Trophoblast cell (in vitro differentiated cells and primary cell): ENCODE data around the gene SNTG2.
"Not testable (repeated sequence)": the region's sequence is repeated elsewhere in the genome, so short reads cannot be mapped to it uniquely, and the experiment has no call there.

Experiments used
- DNase-seq, 2 donors: peaks; one replicate each; pipeline ENCODE4 v3.0.0-alpha.2; 2016
- H2AFZ ChIP-seq: 2 replicates; pipeline ENCODE4 v1.6.1; 2013; ENCODE audit warnings: low read length, moderate library complexity, mild to moderate bottlenecking; ENCODE audit not compliant: insufficient read depth, poor library complexity
- H2AK5ac ChIP-seq: 2 replicates; pipeline ENCODE4 v1.6.1; 2013; ENCODE audit warnings: mild to moderate bottlenecking, low read length
- H2BK120ac ChIP-seq: 2 replicates; pipeline ENCODE4 v1.6.1; 2013; ENCODE audit warnings: low read length, mild to moderate bottlenecking, moderate library complexity; ENCODE audit not compliant: insufficient read depth, poor library complexity
- H2BK12ac ChIP-seq: 2 replicates; pipeline ENCODE4 v1.6.1; 2013; ENCODE audit warnings: mild to moderate bottlenecking, low read length, moderate library complexity
- H2BK5ac ChIP-seq: 2 replicates; pipeline ENCODE4 v1.6.1; 2013; ENCODE audit warnings: low read length, low read depth, moderate library complexity, mild to moderate bottlenecking; ENCODE audit not compliant: poor library complexity
- H3K14ac ChIP-seq: 2 replicates; pipeline ENCODE4 v1.6.1; 2013; ENCODE audit warnings: mild to moderate bottlenecking, low read length
- H3K18ac ChIP-seq: 2 replicates; pipeline ENCODE4 v1.6.1; 2013; ENCODE audit warnings: mild to moderate bottlenecking, low read length
- H3K23ac ChIP-seq: 2 replicates; pipeline ENCODE4 v1.6.1; 2013; ENCODE audit warnings: low read length
- H3K27ac ChIP-seq: 2 replicates; pipeline ENCODE4 v1.5.1; 2013; ENCODE audit warnings: low read depth, mild to moderate bottlenecking, inconsistent platforms, low read length, moderate library complexity
- H3K27me3 ChIP-seq: 2 replicates; pipeline ENCODE4 v1.6.1; 2013; ENCODE audit warnings: inconsistent platforms, mild to moderate bottlenecking, low read length, moderate library complexity; ENCODE audit not compliant: insufficient read depth
- H3K36me3 ChIP-seq, 2 experiments: 1 replicate in 1 of 2; 2 replicates in 1 of 2; pipeline ENCODE4 v1.6.1; 2013; ENCODE audit warnings: low read length in 2 of 2, mild to moderate bottlenecking in 2 of 2, moderate library complexity in 1 of 2; ENCODE audit not compliant: insufficient read depth in 2 of 2, control insufficient read depth in 1 of 2
- H3K4ac ChIP-seq: 2 replicates; pipeline ENCODE4 v1.6.1; 2013; ENCODE audit warnings: low read depth, mild to moderate bottlenecking, low read length, moderate library complexity
- H3K4me1 ChIP-seq, 2 experiments: 1 replicate in 1 of 2; 2 replicates in 1 of 2; pipeline ENCODE4 v1.6.1; 2013; ENCODE audit warnings: low read length in 2 of 2, mild to moderate bottlenecking in 2 of 2, moderate library complexity in 1 of 2; ENCODE audit not compliant: insufficient read depth in 2 of 2, control insufficient read depth in 1 of 2
- H3K4me2 ChIP-seq: 2 replicates; pipeline ENCODE4 v1.6.1; 2013; ENCODE audit warnings: inconsistent platforms, mild to moderate bottlenecking, low read length, moderate library complexity
- H3K4me3 ChIP-seq: 2 replicates; pipeline ENCODE4 v1.5.1; 2013; ENCODE audit warnings: mild to moderate bottlenecking, low read depth, low read length, inconsistent platforms
- H3K79me1 ChIP-seq: one replicate; pipeline ENCODE4 v1.6.1; 2013; ENCODE audit warnings: low read length
- H3K79me2 ChIP-seq: 2 replicates; pipeline ENCODE4 v1.6.1; 2013; ENCODE audit warnings: low read length, mild to moderate bottlenecking; ENCODE audit not compliant: control insufficient read depth, insufficient read depth, poor library complexity
- H3K9ac ChIP-seq: 2 replicates; pipeline ENCODE4 v1.6.1; 2013; ENCODE audit warnings: mild to moderate bottlenecking, low read length
- H3K9me3 ChIP-seq: 2 replicates; pipeline ENCODE4 v1.6.1; 2013; ENCODE audit warnings: low read depth, mild to moderate bottlenecking, control low read depth, inconsistent platforms, low read length; ENCODE audit not compliant: insufficient read depth
- H4K12ac ChIP-seq: 2 replicates; pipeline ENCODE4 v1.6.1; 2013; ENCODE audit warnings: low read depth, mild to moderate bottlenecking, low read length, moderate library complexity
- H4K8ac ChIP-seq: 2 replicates; pipeline ENCODE4 v1.6.1; 2013; ENCODE audit warnings: low read depth, mild to moderate bottlenecking, low read length, moderate library complexity
- H4K91ac ChIP-seq: one replicate; pipeline ENCODE4 v1.6.1; 2013; ENCODE audit warnings: low read depth, mild to moderate bottlenecking, low read length, moderate library complexity
- WGBS: extraction: QIAGEN DNeasy Blood & Tissue Kit; methylation state at CpG from one replicate; pipeline ENCODE4 v1.1.7; 2013; ENCODE audit warnings: missing lambda C conversion rate; ENCODE audit not compliant: insufficient read length, insufficient coverage; ENCODE audit errors: extremely low coverage; 5-methylcytosine and 5-hydroxymethylcytosine counted together

The SNTG2 gene

GRCh38 chr2:1414121-1414520 is 463.5 kb downstream of the SNTG2 start:
- H3K4me1 ChIP-seq = no peaks in the 10 kb centered on the region
- H4K91ac ChIP-seq = no peak overlapping the region
- no peak overlapping the region for H3K23ac ChIP-seq
- no peak for DNase-seq
- H2AFZ ChIP-seq = no peak overlapping the region
- H3K18ac ChIP-seq = no peak overlapping the region
- H3K79me2 ChIP-seq = no peaks in the 10 kb centered on the region
- H2BK5ac ChIP-seq = no peak overlapping the region
- no peaks in the 10 kb centered on the region for H3K9me3 ChIP-seq
- no peaks in the 10 kb centered on the region for H3K27me3 ChIP-seq
- H3K4ac ChIP-seq = no peak overlapping the region
- no peak overlapping the region for H2AK5ac ChIP-seq
- no peaks in the 10 kb centered on the region for H3K79me1 ChIP-seq
- no peak overlapping the region for H2BK120ac ChIP-seq
- no peak overlapping the region for H4K8ac ChIP-seq
- H3K9ac ChIP-seq = no peak overlapping the region
- no peak overlapping the region for H3K27ac ChIP-seq
- no peak overlapping the region for H3K4me3 ChIP-seq
- H3K14ac ChIP-seq = no peak overlapping the region
- no peak overlapping the region for H2BK12ac ChIP-seq
- H3K36me3 ChIP-seq = no peaks in the 10 kb centered on the region
- no peak overlapping the region for H4K12ac ChIP-seq
- WGBS = no CpG with 5 or more reads among the region's 13 CpGs
- no peak overlapping the region for H3K4me2 ChIP-seq

- H4K12ac ChIP-seq, H3K23ac ChIP-seq, H3K4ac ChIP-seq, H2AK5ac ChIP-seq, H3K4me2 ChIP-seq, H2BK120ac ChIP-seq, H3K79me2 ChIP-seq, H4K91ac ChIP-seq, H3K4me3 ChIP-seq, H3K4me1 ChIP-seq, H2AFZ ChIP-seq, H2BK12ac ChIP-seq, H3K18ac ChIP-seq, H4K8ac ChIP-seq, H2BK5ac ChIP-seq, H3K36me3 ChIP-seq, DNase-seq, H3K14ac ChIP-seq, H3K27me3 ChIP-seq, H3K9ac ChIP-seq, H3K79me1 ChIP-seq, H3K9me3 ChIP-seq, H3K27ac ChIP-seq: not testable (repeated sequence)
- WGBS = no CpG with 5 or more reads among the region's 11 CpGs
These were observed 464.3 kb downstream of the SNTG2 start for GRCh38 chr2:1414901-1415300.

- no peaks in the 10 kb centered on the region for H3K79me2 ChIP-seq
- H4K12ac ChIP-seq = no peak overlapping the region
- H3K4me1 ChIP-seq = no peaks in the 10 kb centered on the region
- H2BK120ac ChIP-seq = no peak overlapping the region
- no CpG with 5 or more reads among the region's 6 CpGs for WGBS
- H3K36me3 ChIP-seq = no peaks in the 10 kb centered on the region
- no peak for DNase-seq
- H3K4me2 ChIP-seq = no peak overlapping the region
- H3K27ac ChIP-seq = no peak overlapping the region
- no peak overlapping the region for H3K9ac ChIP-seq
- H3K79me1 ChIP-seq = no peaks in the 10 kb centered on the region
- no peak overlapping the region for H3K4ac ChIP-seq
- H3K4me3 ChIP-seq = no peak overlapping the region
- no peak overlapping the region for H3K14ac ChIP-seq
- no peaks in the 10 kb centered on the region for H3K9me3 ChIP-seq
- H3K27me3 ChIP-seq = no peaks in the 10 kb centered on the region
- no peak overlapping the region for H2AK5ac ChIP-seq
- no peak overlapping the region for H4K8ac ChIP-seq
- H2BK5ac ChIP-seq = no peak overlapping the region
- H4K91ac ChIP-seq = no peak overlapping the region
- no peak overlapping the region for H3K23ac ChIP-seq
- H2BK12ac ChIP-seq = no peak overlapping the region
- H2AFZ ChIP-seq = no peak overlapping the region
- H3K18ac ChIP-seq = no peak overlapping the region
These were observed 464.9 kb downstream of the SNTG2 start for GRCh38 chr2:1415501-1415900.
